HG02623 (cell line): ENCODE measurements around the gene PHF20.
"Not testable (repeated sequence)": the region's sequence is repeated elsewhere in the genome, so short reads cannot be mapped to it uniquely, and the experiment has no call there.

ENCODE experiments used
- ATAC-seq: cut with Tn5 transposase; IDR thresholded peaks from one replicate; pipeline ENCODE4 v1.9.1; 2021; ENCODE audit warnings: moderate library complexity; ENCODE audit not compliant: unreplicated experiment

The PHF20 gene

DNA sequence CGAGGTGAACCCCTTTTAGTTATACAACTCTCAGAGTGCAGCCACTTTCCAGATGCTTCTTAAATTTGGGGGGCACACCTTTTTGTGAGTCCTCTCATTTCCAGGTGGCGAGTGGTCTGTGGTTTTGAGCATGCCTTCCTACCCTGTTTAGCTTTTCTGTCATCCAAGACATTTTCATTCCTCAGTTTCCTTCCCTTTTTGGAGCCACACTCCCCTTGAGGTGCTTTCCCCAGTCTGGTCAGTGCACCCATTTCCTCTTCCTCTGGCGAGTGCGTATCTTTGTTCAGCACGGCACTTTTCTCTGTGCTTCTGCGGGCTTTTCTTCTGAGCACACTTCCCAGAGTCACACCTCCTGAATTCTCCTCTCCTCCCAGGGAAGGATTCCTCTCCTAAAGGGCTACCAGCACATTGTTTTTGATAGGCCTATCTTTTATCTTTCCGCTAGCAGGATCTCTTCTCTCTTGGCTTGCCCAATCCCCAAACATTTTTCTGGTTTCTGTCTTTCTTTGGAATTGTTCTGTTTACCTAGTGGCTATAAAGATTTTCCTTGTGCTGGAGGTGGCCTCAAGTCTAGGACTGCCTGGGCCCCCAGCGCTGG lies 1.4 kb downstream of the PHF20 start:
- no peak for ATAC-seq

- no peak for ATAC-seq
Measured at GRCh38 chr20:35774391-35774790, 2.6 kb downstream of the PHF20 start.

DNA sequence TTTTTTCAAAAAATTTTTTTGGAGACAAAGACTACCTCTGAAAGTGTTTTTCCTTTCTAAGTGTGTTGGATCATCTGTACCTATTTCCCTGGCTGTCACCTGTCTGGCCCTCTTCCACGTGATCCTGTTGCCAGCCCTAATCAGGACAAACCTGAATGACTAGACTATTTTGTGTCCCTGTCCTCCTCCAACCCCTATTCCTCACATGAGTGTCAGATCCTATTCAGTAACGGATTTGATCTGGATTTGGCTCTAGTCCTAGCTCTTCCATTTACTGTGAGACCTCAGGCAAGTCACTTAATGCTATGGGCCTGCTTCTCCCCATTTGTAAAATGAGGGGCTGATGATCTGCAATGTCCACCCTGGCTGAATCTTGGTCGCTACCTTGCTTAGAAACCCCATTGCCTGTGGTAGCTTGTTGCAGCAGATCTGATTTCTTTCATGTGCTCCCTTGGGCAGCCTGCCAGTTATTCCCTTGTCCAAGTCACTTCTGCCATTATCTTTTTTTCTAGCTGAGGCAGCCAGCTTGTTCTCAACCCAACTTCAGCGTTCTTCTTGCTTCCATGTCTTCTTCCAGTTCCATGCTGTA lies 4.8 kb downstream of the PHF20 start:
- ATAC-seq = no peak

DNA sequence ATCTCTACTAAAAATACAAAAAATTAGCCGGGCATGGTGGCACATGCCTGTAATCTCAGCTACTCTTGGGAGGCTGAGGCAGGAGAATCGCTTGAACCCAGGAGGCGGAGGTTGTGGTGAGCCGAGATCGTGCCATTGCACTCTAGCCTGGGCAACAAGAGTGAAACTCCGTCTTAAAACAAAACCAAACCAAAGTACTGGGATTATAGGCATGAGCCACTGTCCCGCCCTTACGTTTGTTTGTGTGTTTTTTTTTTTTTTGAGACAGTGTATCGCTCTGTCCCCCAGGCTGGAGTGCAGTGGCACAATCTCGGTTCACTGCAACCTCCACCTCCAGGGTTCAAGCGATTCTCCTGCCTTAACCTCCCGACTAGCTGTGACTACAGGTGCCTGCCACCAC lies 12.0 kb downstream of the PHF20 start:
- ATAC-seq = not testable (repeated sequence)

DNA sequence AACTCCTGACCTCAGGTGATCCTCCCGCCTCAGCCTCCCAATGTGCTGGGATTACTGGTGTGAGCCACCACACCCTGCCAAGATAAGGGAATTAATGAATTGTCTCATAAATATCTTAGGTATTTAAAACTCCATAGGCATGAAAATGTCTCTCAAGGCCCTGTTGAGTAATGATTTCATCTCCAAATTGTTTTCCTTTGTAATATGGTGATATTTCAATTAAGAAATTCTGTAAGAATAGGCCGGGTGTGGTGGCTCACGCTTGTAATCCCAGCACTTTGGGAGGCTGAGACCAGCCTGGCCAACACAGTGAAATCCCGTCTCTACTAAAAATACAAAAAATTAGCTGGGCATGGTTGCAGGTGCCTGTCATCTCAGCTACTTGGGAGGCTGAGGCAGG lies 13.7 kb downstream of the PHF20 start:
- not testable (repeated sequence) for ATAC-seq

- no peak for ATAC-seq
Measured at GRCh38 chr20:35788796-35789195, 17.0 kb downstream of the PHF20 start.

DNA sequence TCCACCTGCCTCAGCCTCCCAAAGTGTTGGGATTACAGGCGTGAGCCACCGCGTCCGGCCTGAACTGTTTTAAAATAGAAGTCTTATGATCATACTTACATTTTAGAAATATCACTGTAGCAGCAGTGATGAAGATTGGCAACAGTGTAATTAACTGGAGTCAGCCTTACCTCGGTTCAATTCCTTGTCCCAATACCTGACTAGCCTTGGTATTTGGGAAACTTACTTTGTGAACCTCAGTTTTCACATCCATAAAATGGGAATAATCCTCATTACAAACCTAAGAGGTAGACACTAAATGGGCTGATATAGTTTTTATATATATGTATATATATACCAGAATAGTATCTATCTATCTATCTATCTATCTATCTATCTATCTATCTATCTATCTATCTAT lies 19.3 kb downstream of the PHF20 start:
- no peak for ATAC-seq

DNA sequence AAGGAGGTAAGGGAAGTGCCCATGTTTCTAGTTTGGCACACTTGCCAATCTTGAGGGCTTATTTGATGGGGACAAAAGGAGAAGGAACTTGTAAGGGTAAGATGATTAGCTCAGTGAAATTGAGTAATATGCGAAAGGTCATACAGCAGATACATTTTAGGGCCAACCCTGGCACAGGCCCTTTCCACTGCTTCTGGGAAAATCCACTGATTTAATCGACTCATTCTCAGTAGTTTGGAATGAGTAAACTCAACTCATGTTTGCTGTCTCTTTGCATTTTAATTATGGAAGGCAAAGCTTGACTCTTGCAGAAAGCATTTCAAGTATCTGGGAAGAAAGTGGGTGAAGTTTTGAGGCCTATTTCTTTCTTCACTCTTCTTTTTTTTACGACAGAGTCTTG lies 20.0 kb downstream of the PHF20 start:
- ATAC-seq = no peak

DNA sequence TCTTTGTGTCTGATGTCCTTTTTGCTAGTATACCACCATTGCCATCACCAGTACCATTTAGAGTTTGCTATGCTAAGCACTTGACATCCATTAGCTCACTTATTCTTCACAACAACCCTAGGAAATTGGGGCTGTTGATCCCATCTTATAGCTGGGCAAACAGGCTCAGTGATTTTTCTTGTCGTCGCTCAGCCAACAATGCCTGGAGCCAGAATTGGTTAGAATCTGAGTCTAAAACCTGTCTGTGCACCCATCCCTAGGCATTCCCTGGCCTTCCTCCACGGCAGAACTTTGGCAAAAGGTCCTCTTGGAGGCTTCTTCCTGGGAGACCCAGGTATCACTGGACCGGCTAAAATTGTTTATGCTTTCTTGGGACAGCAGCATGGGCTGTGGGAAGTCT lies 20.9 kb downstream of the PHF20 start:
- no peak for ATAC-seq

DNA sequence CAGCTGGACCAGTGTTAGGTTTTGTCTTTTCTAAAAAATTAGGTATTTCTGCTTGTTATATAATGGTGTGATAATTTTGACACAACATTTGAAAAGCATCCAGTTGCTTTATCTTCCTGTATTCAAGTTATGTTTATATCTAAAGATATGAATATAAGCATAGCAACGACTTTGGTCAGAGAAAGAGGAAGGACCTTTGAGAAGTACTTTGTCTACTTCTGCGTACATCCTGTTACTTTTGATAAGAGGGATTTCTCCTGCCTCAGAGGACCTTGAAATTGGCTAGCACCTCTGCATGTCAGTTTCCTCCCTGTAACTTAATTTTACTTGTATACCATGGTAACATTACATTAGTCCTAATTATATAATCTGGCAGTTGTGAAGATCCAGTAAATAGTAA lies 24.8 kb downstream of the PHF20 start:
- ATAC-seq = no peak

- no peak for ATAC-seq
Measured at GRCh38 chr20:35801865-35802264, 30.1 kb downstream of the PHF20 start.

GRCh38 chr20:35806075-35806474 lies 34.3 kb downstream of the PHF20 start:
- no peak for ATAC-seq

DNA sequence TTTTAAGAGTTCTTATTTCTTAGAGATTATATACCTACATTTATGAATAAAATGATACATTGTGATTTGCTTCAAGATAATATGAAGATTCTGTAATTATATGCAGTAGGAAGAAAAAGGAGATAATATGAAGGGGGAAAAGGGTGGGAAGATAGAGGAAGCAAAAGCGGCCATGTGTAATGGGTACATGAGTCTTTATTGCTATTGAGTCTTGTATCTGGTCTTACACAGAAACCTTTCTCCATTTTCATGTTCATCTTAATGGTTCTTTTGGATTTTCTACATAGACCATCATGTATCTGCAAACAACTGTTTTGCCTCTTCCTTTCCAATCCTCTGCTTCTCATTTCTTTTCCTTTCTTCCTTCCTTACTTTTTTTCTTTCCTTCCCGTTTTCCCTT lies 36.1 kb downstream of the PHF20 start:
- ATAC-seq = no peak

- ATAC-seq = no peak
Measured at GRCh38 chr20:35820715-35821114, 48.9 kb downstream of the PHF20 start.

DNA sequence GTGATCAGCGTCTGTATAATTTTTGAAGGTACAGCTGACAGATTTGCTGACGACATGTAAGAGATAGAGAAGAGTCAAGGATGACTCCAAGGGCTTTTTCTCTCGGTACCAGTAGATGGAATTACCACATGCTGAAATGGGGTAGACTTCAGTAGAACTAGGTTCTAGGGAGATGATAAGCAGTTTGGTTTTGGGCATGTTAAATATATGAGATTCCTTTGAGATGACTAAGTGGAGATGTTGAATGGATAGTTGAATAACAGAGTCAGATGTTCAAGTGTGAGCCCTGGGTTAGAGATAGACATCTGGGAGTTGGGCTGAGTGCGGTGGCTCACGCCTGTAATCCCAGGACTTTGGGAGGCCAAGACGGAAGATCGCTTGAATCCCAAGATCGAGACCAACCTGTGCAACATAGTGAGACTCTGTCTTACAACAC lies 50.0 kb downstream of the PHF20 start:
- ATAC-seq = no peak

DNA sequence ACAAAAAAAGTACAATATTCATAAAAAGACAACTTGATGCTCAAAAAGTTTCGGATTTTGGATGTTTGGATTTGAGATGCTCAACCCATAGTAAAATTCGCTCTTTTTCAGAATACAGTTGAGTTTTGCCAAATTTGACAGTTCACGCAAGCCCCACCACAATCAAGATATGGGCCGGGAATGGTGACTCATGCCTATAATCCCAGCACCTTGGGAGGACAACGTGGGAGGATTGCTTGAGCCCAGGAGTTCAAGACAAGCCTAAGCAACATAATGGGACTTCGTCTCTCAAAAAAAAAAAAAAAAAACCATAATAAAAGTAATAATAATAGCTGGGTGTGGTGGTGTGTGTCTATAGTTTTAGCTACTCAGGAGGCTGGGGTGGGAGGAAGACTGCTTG lies 51.3 kb downstream of the PHF20 start:
- ATAC-seq = no peak

DNA sequence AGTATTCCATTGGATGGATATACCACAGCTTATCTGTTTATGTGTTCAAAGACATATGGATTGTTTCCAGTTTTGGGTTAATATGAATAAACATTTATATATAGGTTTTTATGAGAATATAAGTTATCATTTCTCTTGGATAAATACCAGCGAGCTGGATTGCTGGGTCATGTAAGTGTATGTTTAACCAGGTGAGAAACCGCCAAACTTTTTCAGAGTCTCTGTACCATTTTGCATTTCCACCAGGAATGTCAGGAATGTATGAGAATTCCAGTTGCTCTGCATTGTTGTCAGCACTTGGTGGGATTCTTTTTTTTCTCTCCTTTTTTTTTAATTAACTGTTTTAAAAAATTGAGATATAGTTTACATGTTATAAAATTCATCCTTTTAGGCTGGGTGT lies 52.1 kb downstream of the PHF20 start:
- no peak for ATAC-seq

DNA sequence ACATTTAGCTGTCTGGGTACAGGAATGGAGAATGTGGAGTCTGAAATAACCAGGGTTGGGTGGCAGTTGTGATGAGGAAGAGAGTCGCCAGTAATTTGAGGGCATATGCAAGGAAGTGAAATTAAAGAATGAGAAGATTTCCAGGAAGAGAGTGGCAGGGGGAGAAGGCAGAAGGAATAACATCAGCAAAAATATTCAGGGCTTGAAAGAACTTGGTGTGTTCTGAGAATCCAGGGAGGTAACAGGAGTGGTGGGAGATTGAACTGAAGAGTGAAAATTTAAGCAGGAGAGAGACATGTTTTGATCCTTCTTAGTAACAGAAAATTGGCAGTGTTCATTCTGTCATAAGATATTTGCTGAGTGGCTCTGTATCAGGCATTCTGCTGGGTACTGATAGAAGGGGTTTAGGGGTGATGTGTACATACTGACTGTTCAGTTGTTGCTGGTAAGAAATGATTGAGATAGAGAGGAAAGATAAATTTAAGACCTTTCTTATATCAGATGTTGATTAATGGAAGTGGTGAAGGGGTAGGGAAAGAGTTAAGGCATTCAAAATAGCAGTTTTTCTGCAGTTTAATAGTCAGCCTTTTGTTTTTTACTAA lies 54.7 kb downstream of the PHF20 start:
- no peak for ATAC-seq

DNA sequence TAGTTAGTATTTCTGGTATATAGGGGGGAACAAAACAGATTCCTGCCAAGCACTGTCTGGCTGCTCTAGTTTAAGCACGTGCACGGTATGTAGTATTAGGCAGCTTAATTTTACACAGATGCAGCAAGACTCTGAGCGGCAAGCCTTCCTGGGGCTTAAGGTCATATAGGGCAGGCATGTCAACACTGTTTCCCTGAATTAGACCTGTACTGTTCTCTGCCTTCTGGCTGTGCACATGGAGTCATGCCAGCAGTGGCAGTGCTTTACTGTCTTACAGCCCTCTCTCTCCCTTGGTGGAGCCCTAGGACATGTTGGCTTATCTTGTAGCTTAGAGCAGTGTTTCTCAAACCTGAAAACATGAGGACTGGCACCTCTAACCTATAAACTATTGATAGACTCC lies 56.6 kb downstream of the PHF20 start:
- ATAC-seq = no peak

- ATAC-seq = no peak
Measured at GRCh38 chr20:35828916-35829315, 57.1 kb downstream of the PHF20 start.

DNA sequence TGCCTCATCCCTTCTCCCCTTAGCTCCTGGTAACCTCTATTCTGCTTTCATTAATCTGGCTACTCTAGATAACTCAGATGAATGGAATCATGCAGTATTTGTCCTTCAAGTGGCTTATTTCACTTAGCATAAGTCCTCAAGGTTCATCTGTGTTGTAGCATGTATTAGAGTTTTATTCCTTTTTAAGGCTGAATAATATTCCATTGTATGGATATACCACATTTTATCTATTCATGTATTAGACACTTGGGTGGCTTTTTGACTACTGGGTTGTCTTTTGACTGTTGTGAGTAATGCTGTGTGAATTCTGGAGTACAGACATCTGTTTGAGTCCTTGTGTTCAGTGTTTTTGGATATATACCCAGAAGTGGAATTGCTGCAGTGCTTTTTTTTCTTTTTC lies 58.4 kb downstream of the PHF20 start:
- ATAC-seq = no peak

DNA sequence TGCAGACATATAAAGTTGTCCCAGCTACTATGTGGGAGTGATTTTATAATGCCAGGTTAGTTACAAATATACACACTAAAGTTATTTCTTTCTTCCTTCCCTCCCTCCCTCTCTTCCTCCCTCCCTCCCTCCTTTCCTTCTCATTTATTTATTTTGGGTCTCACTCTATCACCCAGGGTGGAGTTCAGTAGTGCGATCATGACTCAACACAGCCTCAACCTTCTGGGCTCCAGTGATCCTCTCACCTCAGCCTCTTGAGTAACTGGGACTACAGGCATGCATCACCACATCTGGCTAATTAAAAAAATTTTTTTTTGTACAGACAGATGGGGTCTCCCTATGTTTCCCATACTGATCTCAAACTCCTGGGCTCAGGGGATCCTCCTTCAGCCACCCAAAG lies 59.2 kb downstream of the PHF20 start:
- no peak for ATAC-seq

DNA sequence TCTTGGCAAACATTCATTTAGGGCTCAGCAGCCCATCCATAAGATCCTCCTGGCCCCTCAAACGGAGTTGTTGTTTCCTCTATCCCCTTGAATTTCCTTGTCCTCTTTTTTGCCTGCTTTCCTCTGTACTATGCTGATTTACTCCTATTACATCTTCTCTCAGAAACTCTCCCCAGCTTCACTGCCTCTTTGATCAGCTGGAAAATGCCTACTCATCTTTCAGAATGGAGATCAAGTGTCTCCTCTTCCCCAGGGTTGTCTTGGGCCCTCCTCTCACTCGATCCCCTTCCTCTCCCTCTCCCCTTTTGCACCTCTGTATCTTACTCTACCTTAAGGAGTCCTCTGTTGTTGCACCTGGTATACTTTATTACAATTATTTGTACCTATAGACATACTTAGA lies 60.2 kb downstream of the PHF20 start:
- ATAC-seq = no peak
